Bronchial epithelial cell (primary cell): ENCODE results near the gene ST3GAL4. TPM values are rescaled to one million over a fixed set of nuclear protein-coding genes. Genes with fewer than 3 reads are reported as not detected.

Source experiments
- DNase-seq: peaks from one replicate; pipeline ENCODE4 v3.0.0-alpha.2; 2010; ENCODE audit warnings: low read depth
- FAIRE-seq: peaks from 2 replicates; lab custom pipeline; 2011; peaks lifted over from hg19 to GRCh38; lab: Jason Lieb, UNC
- H3K27me3 ChIP-seq: 2 replicates; pipeline ENCODE4 v1.5.1; 2011; ENCODE audit warnings: low read length; ENCODE audit not compliant: control insufficient read depth, insufficient read depth
- H3K36me3 ChIP-seq: 2 replicates; pipeline ENCODE4 v1.5.1; 2011; ENCODE audit warnings: low read length; ENCODE audit not compliant: control insufficient read depth, insufficient read depth
- H3K4me3 ChIP-seq: 2 replicates; pipeline ENCODE4 v1.5.1; 2011; ENCODE audit warnings: mild to moderate bottlenecking, low read depth, low read length, control low read depth
- CTCF ChIP-seq: IDR thresholded peaks from 2 replicates; pipeline ENCODE4 v1.5.1; 2011; ENCODE audit warnings: mild to moderate bottlenecking, moderate library complexity, low read length, control low read depth, inconsistent platforms; ENCODE audit not compliant: insufficient read depth, severe bottlenecking
- total RNA-seq: library from RNA; depleted of rRNA; stranded (reverse); fragments of >200 nt; gene quantifications from 2 replicates; pipeline ENCODE4 v1.2.1, GENCODE V29; 2014

ST3GAL4 gene
- total RNA-seq, 1 donor from 2014 or later = 12.4 TPM

DNA sequence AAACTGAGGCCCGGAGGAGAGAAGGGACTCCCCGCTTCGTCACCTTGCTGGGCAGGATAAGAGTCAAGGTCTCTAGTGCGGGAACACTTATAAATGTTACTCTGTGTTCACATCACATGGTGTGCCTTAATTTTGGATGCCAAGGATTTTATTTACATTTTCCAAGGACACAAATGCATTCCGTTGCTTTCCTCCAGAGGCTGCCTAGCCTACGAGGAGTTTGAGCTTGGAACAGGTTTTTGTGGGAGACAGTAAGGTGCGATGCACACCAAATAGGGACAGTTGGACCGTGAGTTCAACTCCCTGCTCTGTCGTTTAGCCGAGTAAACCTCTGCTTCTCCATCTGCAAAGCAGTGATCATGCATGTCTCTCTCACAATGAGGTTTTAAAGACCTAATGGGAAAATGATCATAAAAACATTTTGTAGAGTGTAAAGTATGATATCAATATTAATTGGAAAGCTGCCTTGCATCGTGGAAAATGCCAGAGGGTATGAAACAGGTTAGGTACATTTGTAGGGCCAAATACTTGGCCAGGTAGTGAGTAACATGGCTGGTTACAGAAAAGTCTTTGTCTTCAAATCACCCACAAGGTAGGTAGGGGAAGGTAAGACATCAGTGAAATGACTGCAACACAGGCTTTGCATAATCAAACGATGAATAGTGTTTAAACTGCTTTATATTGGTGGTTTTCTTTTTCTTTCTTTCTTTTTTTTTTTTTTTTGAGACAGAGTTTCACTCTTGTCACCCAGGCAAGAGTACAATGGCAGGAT, 61.8 kb downstream of the ST3GAL4 start:
- FAIRE-seq = no peak
- no peak for TF ChIP-seq CTCF
- Histone ChIP-seq H3K27me3 (no peaks in the 10 kb centered on the region), H3K36me3 (no peaks in the 10 kb centered on the region), H3K4me3 (peak overlapping the region; percentile 47)
- DNase-seq = peak; percentile 35

DNA sequence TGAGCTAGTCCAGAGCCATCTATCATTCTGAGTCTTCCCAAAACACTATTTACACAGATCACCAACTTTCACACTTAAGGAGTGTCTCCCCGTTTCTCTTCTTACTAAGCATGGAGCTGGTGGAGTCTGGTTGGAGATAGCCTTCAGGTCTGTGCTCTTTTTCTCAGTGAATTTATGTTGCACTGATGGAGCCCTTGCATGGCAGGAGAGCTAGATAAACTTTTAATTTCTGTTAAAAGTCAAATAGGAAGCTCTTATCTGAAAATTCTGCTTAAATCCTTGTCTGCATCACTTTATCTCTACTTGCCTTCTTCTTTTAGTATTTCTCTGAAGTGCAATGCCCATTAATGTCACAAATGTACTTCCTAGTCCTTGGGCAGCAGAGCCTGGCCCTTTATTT, 63.4 kb downstream of the ST3GAL4 start:
- Histone ChIP-seq H3K4me3 (no peak overlapping the region), H3K36me3 (no peaks in the 10 kb centered on the region), H3K27me3 (no peaks in the 10 kb centered on the region)
- FAIRE-seq (no peak), DNase-seq (no peak)
- TF ChIP-seq CTCF = no peak

DNA sequence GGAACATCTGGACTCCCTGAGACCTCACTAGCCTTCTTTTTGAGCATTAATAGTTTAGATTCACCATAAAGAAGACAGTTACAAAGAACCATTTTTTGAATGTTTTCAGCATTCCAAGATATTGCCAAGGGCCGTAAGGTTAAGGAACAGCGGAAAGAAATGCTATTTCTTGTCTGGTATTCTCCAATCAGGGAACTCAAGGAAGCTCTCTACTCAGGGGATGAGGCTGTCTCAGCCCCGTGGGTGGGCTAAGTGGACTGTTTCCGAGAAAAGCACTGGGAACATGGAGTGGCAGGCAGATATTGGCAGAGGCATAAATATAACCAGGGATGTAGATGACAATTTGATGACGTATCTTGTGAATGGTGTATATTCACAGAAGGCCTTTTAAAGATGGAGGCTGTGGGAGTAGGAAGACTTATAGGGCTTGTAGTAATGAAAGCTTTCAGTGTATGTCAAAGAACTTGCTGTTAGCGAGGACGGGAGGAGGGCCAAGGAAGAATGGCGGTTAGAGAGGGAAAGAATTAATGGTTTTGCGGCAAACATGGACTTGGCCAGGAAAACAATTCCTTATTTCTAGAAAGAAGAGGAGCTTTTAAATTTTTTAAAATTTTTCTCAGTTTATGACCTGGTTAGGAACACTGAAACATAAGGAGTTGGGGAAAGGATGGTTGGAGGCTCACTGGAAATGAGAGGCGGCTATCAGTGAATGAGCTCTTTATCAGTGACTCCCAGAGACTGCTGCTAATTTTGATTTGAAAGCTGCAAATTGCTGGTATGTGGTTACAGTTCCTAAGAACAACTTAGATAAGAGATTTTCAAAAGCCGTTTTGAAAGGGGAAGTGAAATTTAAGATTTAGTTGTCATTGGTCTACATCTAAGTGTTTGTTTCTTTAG, 64.6 kb downstream of the ST3GAL4 start:
- no peak for DNase-seq
- Histone ChIP-seq H3K4me3 (no peak overlapping the region), H3K27me3 (no peaks in the 10 kb centered on the region), H3K36me3 (no peaks in the 10 kb centered on the region)
- no peak for FAIRE-seq
- TF ChIP-seq CTCF = no peak

GRCh38 chr11:126420698-126421256, 65.3 kb downstream of the ST3GAL4 start:
- no peak for DNase-seq
- no peak for FAIRE-seq
- TF ChIP-seq CTCF = no peak
- Histone ChIP-seq H3K4me3 (no peak overlapping the region), H3K27me3 (no peaks in the 10 kb centered on the region), H3K36me3 (no peaks in the 10 kb centered on the region)

- no peak for FAIRE-seq
- H3K36me3 ChIP-seq = no peaks in the 10 kb centered on the region
- H3K4me3 ChIP-seq = no peak overlapping the region
- H3K27me3 ChIP-seq = no peaks in the 10 kb centered on the region
- no peak for DNase-seq
- TF ChIP-seq CTCF = no peak
Measured at GRCh38 chr11:126421271-126421671, 65.8 kb downstream of the ST3GAL4 start.
